Liver (tissue), 9 donors: ENCODE results near the gene NFKB1. TPM values are rescaled to one million over a fixed set of nuclear protein-coding genes. Genes with fewer than 3 reads are reported as not detected.

Source experiments
- DNase-seq: peaks from one replicate; pipeline ENCODE4 v3.0.0-alpha.2; 2017; ENCODE audit warnings: low spot score
- H3K27ac ChIP-seq, 2 donors: one replicate each; pipeline ENCODE4 v1.7.0; 2013; ENCODE audit warnings: inconsistent platforms in 2 of 2, low read length in 2 of 2, control low read depth in 1 of 2, low read depth in 1 of 2, mild to moderate bottlenecking in 1 of 2
- H3K27me3 ChIP-seq, 4 donors: one replicate each; pipeline versions ENCODE4 v1.6.1 to v1.7.0; 2013; ENCODE audit warnings: low read length in 3 of 4, inconsistent platforms in 1 of 4, mild to moderate bottlenecking in 1 of 4, moderate library complexity in 1 of 4; ENCODE audit not compliant: control insufficient read depth in 4 of 4, insufficient read depth in 4 of 4
- H3K36me3 ChIP-seq, 4 donors: one replicate each; pipeline versions ENCODE4 v1.6.1 to v1.7.0; 2013; ENCODE audit warnings: low read length in 3 of 4, mild to moderate bottlenecking in 3 of 4, low read depth in 1 of 4, moderate library complexity in 1 of 4; ENCODE audit not compliant: control insufficient read depth in 4 of 4, insufficient read depth in 3 of 4
- H3K4me1 ChIP-seq, 4 donors: one replicate each; pipeline versions ENCODE4 v1.6.1 to v1.7.0; 2013; ENCODE audit warnings: low read length in 3 of 4, mild to moderate bottlenecking in 3 of 4, moderate library complexity in 1 of 4; ENCODE audit not compliant: control insufficient read depth in 4 of 4, insufficient read depth in 4 of 4
- H3K4me3 ChIP-seq, 3 donors: one replicate each; pipeline versions ENCODE4 v1.6.1 to v1.7.0; 2013; ENCODE audit warnings: low read length in 3 of 3, control low read depth in 1 of 3, low read depth in 1 of 3, mild to moderate bottlenecking in 1 of 3
- H3K9ac ChIP-seq, 2 donors: one replicate each; pipeline ENCODE4 v1.7.0; 2013; ENCODE audit warnings: low read length in 2 of 2, mild to moderate bottlenecking in 2 of 2, moderate library complexity in 2 of 2, control low read depth in 1 of 2, low read depth in 1 of 2
- H3K9me3 ChIP-seq, 4 donors: one replicate each; pipeline versions ENCODE4 v1.6.1 to v1.7.0; 2013; ENCODE audit warnings: low read length in 3 of 4; ENCODE audit not compliant: control insufficient read depth in 4 of 4
- EGR1 ChIP-seq, 2 donors: IDR thresholded peaks; 2 replicates each; pipeline ENCODE4 v1.6.1; 2016 to 2018; ENCODE audit warnings: antibody characterized with exemption in 2 of 2, low read depth in 2 of 2
- FOXA1 ChIP-seq: IDR thresholded peaks from 2 replicates; pipeline ENCODE4 v1.6.1; 2016; ENCODE audit warnings: antibody characterized with exemption
- FOXA2 ChIP-seq: IDR thresholded peaks from 2 replicates; pipeline ENCODE4 v1.6.1; 2016; ENCODE audit warnings: antibody characterized with exemption
- GABPA ChIP-seq, 2 donors: IDR thresholded peaks in 1 of 2; conservative IDR thresholded peaks in 1 of 2; 2 replicates each; pipeline ENCODE4 v1.6.1; 2016; ENCODE audit warnings: antibody characterized with exemption in 2 of 2, mild to moderate bottlenecking in 1 of 2, moderate library complexity in 1 of 2
- HNF4A ChIP-seq, 2 donors: conservative IDR thresholded peaks; 2 replicates each; pipeline ENCODE4 v1.6.1; 2016; ENCODE audit warnings: antibody characterized with exemption in 2 of 2, mild to moderate bottlenecking in 2 of 2
- HNF4G ChIP-seq: IDR thresholded peaks from 2 replicates; pipeline ENCODE4 v1.6.1; 2016; ENCODE audit warnings: antibody characterized with exemption
- JUND ChIP-seq, 2 donors: IDR thresholded peaks; 2 replicates each; pipeline ENCODE4 v1.6.1; 2016; ENCODE audit warnings: antibody characterized with exemption in 2 of 2
- NR2F2 ChIP-seq: IDR thresholded peaks from 2 replicates; pipeline ENCODE4 v1.6.1; 2016; ENCODE audit warnings: antibody characterized with exemption
- RAD21 ChIP-seq, 2 donors: IDR thresholded peaks; 2 replicates each; pipeline ENCODE4 v1.6.1; 2016; ENCODE audit warnings: antibody characterized with exemption in 2 of 2, mild to moderate bottlenecking in 2 of 2
- RXRA ChIP-seq, 2 donors: IDR thresholded peaks; 2 replicates each; pipeline ENCODE4 v1.6.1; 2017 to 2018; ENCODE audit warnings: antibody characterized with exemption in 2 of 2, mild to moderate bottlenecking in 1 of 2
- SP1 ChIP-seq: IDR thresholded peaks from 2 replicates; pipeline ENCODE4 v1.6.1; 2018; ENCODE audit warnings: antibody characterized with exemption, mild to moderate bottlenecking
- TAF1 ChIP-seq: conservative IDR thresholded peaks from 2 replicates; pipeline ENCODE4 v1.6.1; 2016; ENCODE audit warnings: antibody characterized with exemption, mild to moderate bottlenecking
- YY1 ChIP-seq: IDR thresholded peaks from 2 replicates; pipeline ENCODE4 v1.6.1; 2016; ENCODE audit warnings: antibody characterized with exemption, mild to moderate bottlenecking
- WGBS: extraction: QIAGEN DNeasy Blood & Tissue Kit; methylation state at CpG from one replicate; pipeline ENCODE4 v1.1.7; 2013; 5-methylcytosine and 5-hydroxymethylcytosine counted together
- polyA plus RNA-seq, 2 donors: library from polyadenylated mRNA; stranded (reverse) in 1 of 2; unstranded in 1 of 2; fragments of 200-250 nt in 1 of 2; fragments of >200 nt in 1 of 2; fragmentation: Nextera tagmentation in 1 of 2; extraction: Ambion mirVana in 1 of 2; gene quantifications; one replicate each; pipeline versions ENCODE4 v1.2.1 to v1.2.3, GENCODE V29; 2013 to 2015
- total RNA-seq, 2 donors: library from RNA; depleted of rRNA; stranded (reverse); fragments of >200 nt; gene quantifications; one replicate each; pipeline ENCODE4 v1.2.3, GENCODE V29; 2014
- TF ChIP-seq, protein P1 (sequence below): IDR thresholded peaks from 2 replicates; pipeline ENCODE4 v1.6.1; 2016; ENCODE audit warnings: antibody characterized with exemption
- TF ChIP-seq, protein P2 (sequence below): fragments of 150-350 bp; IDR thresholded peaks from 2 replicates; pipeline ENCODE4 v1.5.1; 2017; ENCODE audit warnings: improper control_type of control experiment, low read depth, low read length; ENCODE audit not compliant: missing input control
- TF ChIP-seq, protein P3 (sequence below): IDR thresholded peaks from 2 replicates; pipeline ENCODE4 v1.6.1; 2016; ENCODE audit warnings: antibody characterized with exemption
- TF ChIP-seq, protein P4 (sequence below): IDR thresholded peaks from 2 replicates; pipeline ENCODE4 v1.6.1; 2016; ENCODE audit warnings: antibody characterized with exemption
- donor health status: healthy.
- donor health status: healthy.
- donor health status: healthy.
- donor health status: healthy.
- donor health status: healthy.

Gene NFKB1
- total and polyA plus RNA-seq, 4 donors = 5.1 to 23.0 (median 13.4) TPM

DNA sequence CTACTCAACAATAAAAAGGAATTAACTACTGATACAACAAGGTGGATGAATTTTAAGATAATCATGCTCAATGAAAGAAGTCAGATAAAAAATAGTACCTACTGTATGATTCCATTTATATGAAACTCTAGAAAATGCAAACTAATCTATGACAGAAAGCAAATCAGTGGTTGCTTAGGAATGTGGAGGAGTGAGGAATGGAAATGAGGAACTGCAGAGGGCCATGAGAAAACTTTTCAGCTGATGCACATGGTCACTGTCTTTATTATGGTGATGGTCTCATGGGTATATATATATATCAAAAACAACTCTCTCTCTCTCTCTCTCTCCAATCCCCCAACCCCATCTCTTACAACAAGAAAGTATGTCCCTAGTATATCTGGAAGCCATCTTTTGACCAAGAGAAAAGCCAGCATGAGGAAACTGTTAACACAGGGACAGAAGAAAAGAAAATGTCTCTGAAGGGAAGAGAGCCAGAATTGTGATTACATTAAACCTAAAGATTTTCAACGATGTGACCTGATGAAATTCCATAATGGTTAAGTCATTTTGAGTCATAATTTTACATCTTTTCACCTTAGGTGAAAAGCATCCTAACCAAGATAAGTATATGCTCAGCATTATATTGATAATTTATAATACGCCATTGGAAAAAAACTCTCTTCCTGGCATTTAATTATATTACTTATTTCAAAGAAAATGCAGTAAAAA lies 8.5 kb upstream of the NFKB1 start:
- Histone ChIP-seq H3K4me1 (no peaks in the 10 kb centered on the region), H3K27me3 (no peaks in the 10 kb centered on the region), H3K27ac (no peak overlapping the region), H3K9ac (no peak overlapping the region), H3K36me3 (no peaks in the 10 kb centered on the region), H3K4me3 (no peak overlapping the region), H3K9me3 (no peaks in the 10 kb centered on the region)
- TF ChIP-seq SP1 (no peak), GABPA (IDR thresholded peaks at IDR 0.05 in 1 of 2, conservative IDR thresholded peaks at IDR 0.05 in 1 of 2) (no peak), YY1 (no peak), EGR1 (IDR thresholded peaks at IDR 0.05; ENCODE audit: low read depth in 2 of 2) (no peak), HNF4A (conservative IDR thresholded peaks at IDR 0.05) (no peak), NR2F2 (no peak), TAF1 (no peak), FOXA1 (no peak), HNF4G (no peak), JUND (IDR thresholded peaks at IDR 0.05) (no peak), RAD21 (IDR thresholded peaks at IDR 0.05) (no peak)
- TF ChIP-seq, protein P1, sequence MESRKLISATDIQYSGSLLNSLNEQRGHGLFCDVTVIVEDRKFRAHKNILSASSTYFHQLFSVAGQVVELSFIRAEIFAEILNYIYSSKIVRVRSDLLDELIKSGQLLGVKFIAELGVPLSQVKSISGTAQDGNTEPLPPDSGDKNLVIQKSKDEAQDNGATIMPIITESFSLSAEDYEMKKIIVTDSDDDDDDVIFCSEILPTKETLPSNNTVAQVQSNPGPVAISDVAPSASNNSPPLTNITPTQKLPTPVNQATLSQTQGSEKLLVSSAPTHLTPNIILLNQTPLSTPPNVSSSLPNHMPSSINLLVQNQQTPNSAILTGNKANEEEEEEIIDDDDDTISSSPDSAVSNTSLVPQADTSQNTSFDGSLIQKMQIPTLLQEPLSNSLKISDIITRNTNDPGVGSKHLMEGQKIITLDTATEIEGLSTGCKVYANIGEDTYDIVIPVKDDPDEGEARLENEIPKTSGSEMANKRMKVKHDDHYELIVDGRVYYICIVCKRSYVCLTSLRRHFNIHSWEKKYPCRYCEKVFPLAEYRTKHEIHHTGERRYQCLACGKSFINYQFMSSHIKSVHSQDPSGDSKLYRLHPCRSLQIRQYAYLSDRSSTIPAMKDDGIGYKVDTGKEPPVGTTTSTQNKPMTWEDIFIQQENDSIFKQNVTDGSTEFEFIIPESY = no peak
- TF ChIP-seq, protein P2, sequence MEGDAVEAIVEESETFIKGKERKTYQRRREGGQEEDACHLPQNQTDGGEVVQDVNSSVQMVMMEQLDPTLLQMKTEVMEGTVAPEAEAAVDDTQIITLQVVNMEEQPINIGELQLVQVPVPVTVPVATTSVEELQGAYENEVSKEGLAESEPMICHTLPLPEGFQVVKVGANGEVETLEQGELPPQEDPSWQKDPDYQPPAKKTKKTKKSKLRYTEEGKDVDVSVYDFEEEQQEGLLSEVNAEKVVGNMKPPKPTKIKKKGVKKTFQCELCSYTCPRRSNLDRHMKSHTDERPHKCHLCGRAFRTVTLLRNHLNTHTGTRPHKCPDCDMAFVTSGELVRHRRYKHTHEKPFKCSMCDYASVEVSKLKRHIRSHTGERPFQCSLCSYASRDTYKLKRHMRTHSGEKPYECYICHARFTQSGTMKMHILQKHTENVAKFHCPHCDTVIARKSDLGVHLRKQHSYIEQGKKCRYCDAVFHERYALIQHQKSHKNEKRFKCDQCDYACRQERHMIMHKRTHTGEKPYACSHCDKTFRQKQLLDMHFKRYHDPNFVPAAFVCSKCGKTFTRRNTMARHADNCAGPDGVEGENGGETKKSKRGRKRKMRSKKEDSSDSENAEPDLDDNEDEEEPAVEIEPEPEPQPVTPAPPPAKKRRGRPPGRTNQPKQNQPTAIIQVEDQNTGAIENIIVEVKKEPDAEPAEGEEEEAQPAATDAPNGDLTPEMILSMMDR = no peak
- TF ChIP-seq, protein P3, sequence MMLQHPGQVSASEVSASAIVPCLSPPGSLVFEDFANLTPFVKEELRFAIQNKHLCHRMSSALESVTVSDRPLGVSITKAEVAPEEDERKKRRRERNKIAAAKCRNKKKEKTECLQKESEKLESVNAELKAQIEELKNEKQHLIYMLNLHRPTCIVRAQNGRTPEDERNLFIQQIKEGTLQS = no peak
- TF ChIP-seq, protein P4, sequence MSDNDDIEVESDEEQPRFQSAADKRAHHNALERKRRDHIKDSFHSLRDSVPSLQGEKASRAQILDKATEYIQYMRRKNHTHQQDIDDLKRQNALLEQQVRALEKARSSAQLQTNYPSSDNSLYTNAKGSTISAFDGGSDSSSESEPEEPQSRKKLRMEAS = no peak
- no peak for DNase-seq
- WGBS = 74% methylated on average over 2 of the region's 2 CpGs

DNA sequence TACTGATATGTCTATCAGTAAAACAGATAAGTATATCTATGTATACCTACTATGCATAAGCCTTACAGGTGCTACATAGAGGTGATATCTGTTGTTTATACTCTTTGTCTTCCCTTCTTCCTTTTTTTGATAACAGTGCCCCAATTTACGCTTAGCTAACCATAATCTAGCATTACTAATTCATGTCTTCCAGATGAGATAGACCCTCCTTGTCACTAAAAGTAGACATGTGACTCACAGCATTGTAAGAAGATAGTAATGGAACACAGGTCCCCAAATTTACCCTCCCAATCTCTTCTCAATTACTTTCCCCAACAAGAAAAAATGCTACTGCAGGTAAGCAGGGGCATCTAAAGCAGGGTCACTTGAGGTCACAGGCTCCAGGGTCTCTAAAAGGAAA lies 7.9 kb upstream of the NFKB1 start:
- H3K4me3 ChIP-seq = no peak overlapping the region
- no peaks in the 10 kb centered on the region for H3K9me3 ChIP-seq
- H3K4me1 ChIP-seq = no peaks in the 10 kb centered on the region
- TF ChIP-seq FOXA2 (no peak), TAF1 (no peak), RXRA (IDR thresholded peaks at IDR 0.05) (no peak), HNF4A (conservative IDR thresholded peaks at IDR 0.05) (no peak)
- TF ChIP-seq, protein P3 = no peak
- H3K27ac ChIP-seq = no peak overlapping the region
- WGBS = 84% methylated on average over 1 of the region's 1 CpG
- no peak overlapping the region for H3K9ac ChIP-seq
- H3K36me3 ChIP-seq = no peaks in the 10 kb centered on the region
- no peaks in the 10 kb centered on the region for H3K27me3 ChIP-seq
- no peak for DNase-seq
